ENCODE measurements around the gene CDR2. TPM values are rescaled to one million over a fixed set of nuclear protein-coding genes. Genes with fewer than 3 reads are reported as not detected.

Gene CDR2
- total and polyA plus RNA-seq, 11 donors, result 3.7 to 12.4 (median 6.0) TPM

GRCh38 chr16:22314661-22315626 lies 59.5 kb downstream of the CDR2 start:
- Histone ChIP-seq H3K4me1 (peaks cover 0 to 6% (median 0%) of the 10 kb centered on the region in 12 donors), H3K36me3 (peaks cover 0 to 100% (median 96%) of the 10 kb centered on the region in 9 donors), H3K27me3 (no peaks in the 10 kb centered on the region), H3K27ac (no peak overlapping the region), H3K9me3 (no peaks in the 10 kb centered on the region), H3K4me3 (no peak overlapping the region)
- DNase-seq, result no peak
- 86 to 90% (median 89%) methylated on average over 32 to 37 of the region's 37 CpGs for WGBS, 4 donors
- intact Hi-C loops (cut with DNase I), result loop anchor here in 2 of 10 donors (10.0 kb wide), 2 partner anchors 60 to 1160 kb away; partner anchors contain the start of genes CDR2 (in 1 of the 2), DNAH3 (in 1 of the 2) and LDAF1 (in 1 of the 2)
- TF ChIP-seq POLR2A (IDR thresholded peaks at IDR 0.05) (no peak), CTCF (IDR thresholded peaks at IDR 0.05) (no peak)
- no peak for ATAC-seq

- no peaks in the 10 kb centered on the region for H3K9me3 ChIP-seq
- peaks cover 0 to 6% (median 0%) of the 10 kb centered on the region in 12 donors for H3K4me1 ChIP-seq
- no peaks in the 10 kb centered on the region for H3K27me3 ChIP-seq
- peaks cover 0 to 100% (median 96%) of the 10 kb centered on the region in 9 donors for H3K36me3 ChIP-seq
- no peak overlapping the region for H3K4me3 ChIP-seq
- H3K27ac ChIP-seq, result no peak overlapping the region
- intact Hi-C loops (cut with DNase I), result loop anchor here in 2 of 10 donors (10.0 kb wide), 2 partner anchors 61 to 1159 kb away; partner anchors contain the start of genes CDR2 (in 1 of the 2), DNAH3 (in 1 of the 2) and LDAF1 (in 1 of the 2)
- DNase-seq (no peak), ATAC-seq (no peak)
- 88 to 94% (median 91%) methylated on average over 10 of the region's 10 CpGs for WGBS, 4 donors
- TF ChIP-seq POLR2A (IDR thresholded peaks at IDR 0.05) (no peak), CTCF (IDR thresholded peaks at IDR 0.05) (no peak)
Measured at GRCh38 chr16:22313876-22314470, 60.4 kb downstream of the CDR2 start.

DNA sequence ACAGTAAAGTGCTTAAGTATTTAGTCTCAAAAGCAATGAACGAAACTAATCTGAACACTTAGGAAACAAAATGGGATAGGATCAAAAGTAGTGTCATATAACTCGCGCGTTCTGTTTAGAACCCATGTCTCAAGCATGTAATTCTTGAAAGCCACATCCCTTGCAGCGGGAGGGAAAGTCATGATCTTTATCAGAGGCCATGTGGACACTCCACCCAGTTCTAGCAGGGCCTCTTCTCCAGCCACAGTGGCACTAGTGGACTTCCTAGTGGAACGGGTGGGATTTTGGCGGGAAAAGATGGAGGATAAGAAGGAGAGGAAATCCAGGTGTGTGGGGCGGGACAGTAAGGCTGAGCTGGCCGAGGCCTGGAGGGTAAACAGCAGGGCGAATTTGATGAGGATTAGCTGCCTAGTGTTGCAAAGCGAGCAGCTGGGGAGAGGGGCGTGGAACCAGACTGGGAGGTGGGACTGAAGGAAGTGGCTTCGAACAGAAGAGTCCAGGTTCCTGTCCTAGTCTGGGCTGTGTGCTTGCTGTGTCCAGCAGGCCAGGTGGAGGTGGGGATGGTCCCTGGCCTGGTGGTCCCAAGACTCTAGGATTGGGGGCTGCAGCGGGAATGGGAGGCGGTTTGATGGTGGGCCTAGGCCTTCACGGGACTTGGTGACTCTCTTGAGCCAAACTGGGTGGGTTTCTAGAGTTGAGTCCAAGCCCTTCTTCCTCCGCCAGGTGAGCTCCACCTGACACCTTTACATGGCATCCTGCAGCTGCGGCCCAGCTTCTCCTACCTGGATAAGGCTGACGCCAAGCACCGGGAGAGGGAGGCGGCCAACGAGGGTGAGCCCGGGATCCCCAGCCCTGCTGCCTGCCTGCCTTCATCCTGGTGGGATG lies 61.3 kb downstream of the CDR2 start:
- WGBS, 4 donors, result 88 to 92% (median 92%) methylated on average over 16 to 23 of the region's 23 CpGs

More for the DNA sequence above, 61.3 kb downstream of the CDR2 start:
- intact Hi-C loops (cut with DNase I), result loop anchor here in 2 of 10 donors (10.0 kb wide), 2 partner anchors 62 to 1158 kb away; partner anchors contain the start of genes CDR2 (in 1 of the 2), DNAH3 (in 1 of the 2) and LDAF1 (in 1 of the 2)
- TF ChIP-seq CTCF (IDR thresholded peaks at IDR 0.05), result no peak
- no peaks in the 10 kb centered on the region for H3K9me3 ChIP-seq
- H3K36me3 ChIP-seq, result peaks cover 0 to 100% (median 94%) of the 10 kb centered on the region in 9 donors
- H3K4me1 ChIP-seq, result peaks cover 0 to 2% (median 0%) of the 10 kb centered on the region in 12 donors
- DNase-seq, result no peak
- H3K27ac ChIP-seq, result no peak overlapping the region
- ATAC-seq, result no peak
- no peak overlapping the region for H3K4me3 ChIP-seq
- H3K27me3 ChIP-seq, result no peaks in the 10 kb centered on the region

Data from heart left ventricle (tissue), 16 donors.